ENCODE results near the gene PTGER1. TPM values are rescaled to one million over a fixed set of nuclear protein-coding genes. Genes with fewer than 3 reads are reported as not detected.
A peak's percentile ranks its signal among the peaks of the same experiment; 100 is the strongest.

Gene PTGER1
- total RNA-seq, 1 donor from 2014 or later = 0.34 TPM

DNA sequence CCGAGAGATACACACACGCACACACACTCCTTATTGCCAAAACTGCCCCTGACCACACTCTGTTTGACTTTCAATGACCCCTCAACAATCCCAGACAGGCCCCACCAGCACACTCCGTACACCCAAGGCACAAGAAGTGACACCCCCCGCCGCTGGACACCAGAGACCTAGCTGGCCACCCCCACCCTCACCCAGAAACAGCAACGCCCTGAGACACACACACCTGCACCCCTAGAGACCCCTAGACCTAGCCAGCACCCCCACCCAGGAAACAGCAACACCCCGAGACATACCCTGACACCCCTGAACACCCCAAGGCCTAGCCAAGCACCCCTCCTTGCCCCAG lies 1.1 kb upstream of the PTGER1 start:
- DNase-seq (ENCODE audit: low spot score, unreplicated experiment) = no peak
- TF ChIP-seq CTCF (IDR thresholded peaks at IDR 0.05; ENCODE audit: unreplicated experiment) = no peak
- Mint-ChIP-seq H3K9me3 (ENCODE audit: low read depth) (no peaks in the 10 kb centered on the region), H3K4me3 (ENCODE audit: low read depth) (no peak overlapping the region), H3K4me1 (ENCODE audit: low read depth) (peaks cover 3% of the 10 kb centered on the region), H3K27me3 (no peaks in the 10 kb centered on the region), H3K27ac (no peak overlapping the region), H3K36me3 (ENCODE audit: insufficient read depth) (peaks cover 5% of the 10 kb centered on the region)

- DNase-seq (ENCODE audit: low spot score, unreplicated experiment) = no peak
- Mint-ChIP-seq H3K4me3 (ENCODE audit: low read depth) (no peak overlapping the region), H3K4me1 (ENCODE audit: low read depth) (peaks cover 3% of the 10 kb centered on the region), H3K36me3 (ENCODE audit: insufficient read depth) (peaks cover 5% of the 10 kb centered on the region), H3K27me3 (no peaks in the 10 kb centered on the region), H3K9me3 (ENCODE audit: low read depth) (no peaks in the 10 kb centered on the region), H3K27ac (no peak overlapping the region)
- TF ChIP-seq CTCF (IDR thresholded peaks at IDR 0.05; ENCODE audit: unreplicated experiment) = no peak
These were observed 327 bp downstream of the PTGER1 start for GRCh38 chr19:14474827-14475226.

GRCh38 chr19:14473978-14474578 lies 1.1 kb downstream of the PTGER1 start:
- H3K4me1 Mint-ChIP-seq (ENCODE audit: low read depth) = peaks cover 3% of the 10 kb centered on the region
- TF ChIP-seq CTCF (IDR thresholded peaks at IDR 0.05; ENCODE audit: unreplicated experiment) = no peak
- peaks cover 7% of the 10 kb centered on the region for H3K36me3 Mint-ChIP-seq (ENCODE audit: insufficient read depth)
- no peak overlapping the region for H3K4me3 Mint-ChIP-seq (ENCODE audit: low read depth)
- no peak for DNase-seq (ENCODE audit: low spot score, unreplicated experiment)
- H3K27ac Mint-ChIP-seq = no peak overlapping the region
- no peaks in the 10 kb centered on the region for H3K9me3 Mint-ChIP-seq (ENCODE audit: low read depth)
- no peaks in the 10 kb centered on the region for H3K27me3 Mint-ChIP-seq

GRCh38 chr19:14473073-14473977 lies 1.8 kb downstream of the PTGER1 start:
- H3K9me3 Mint-ChIP-seq (ENCODE audit: low read depth) = no peaks in the 10 kb centered on the region
- H3K27ac Mint-ChIP-seq = no peak overlapping the region
- peaks cover 9% of the 10 kb centered on the region for H3K36me3 Mint-ChIP-seq (ENCODE audit: insufficient read depth)
- no peak for TF ChIP-seq CTCF (IDR thresholded peaks at IDR 0.05; ENCODE audit: unreplicated experiment)
- H3K4me3 Mint-ChIP-seq (ENCODE audit: low read depth) = no peak overlapping the region
- DNase-seq (ENCODE audit: low spot score, unreplicated experiment) = no peak
- peaks cover 3% of the 10 kb centered on the region for H3K4me1 Mint-ChIP-seq (ENCODE audit: low read depth)
- no peaks in the 10 kb centered on the region for H3K27me3 Mint-ChIP-seq

DNA sequence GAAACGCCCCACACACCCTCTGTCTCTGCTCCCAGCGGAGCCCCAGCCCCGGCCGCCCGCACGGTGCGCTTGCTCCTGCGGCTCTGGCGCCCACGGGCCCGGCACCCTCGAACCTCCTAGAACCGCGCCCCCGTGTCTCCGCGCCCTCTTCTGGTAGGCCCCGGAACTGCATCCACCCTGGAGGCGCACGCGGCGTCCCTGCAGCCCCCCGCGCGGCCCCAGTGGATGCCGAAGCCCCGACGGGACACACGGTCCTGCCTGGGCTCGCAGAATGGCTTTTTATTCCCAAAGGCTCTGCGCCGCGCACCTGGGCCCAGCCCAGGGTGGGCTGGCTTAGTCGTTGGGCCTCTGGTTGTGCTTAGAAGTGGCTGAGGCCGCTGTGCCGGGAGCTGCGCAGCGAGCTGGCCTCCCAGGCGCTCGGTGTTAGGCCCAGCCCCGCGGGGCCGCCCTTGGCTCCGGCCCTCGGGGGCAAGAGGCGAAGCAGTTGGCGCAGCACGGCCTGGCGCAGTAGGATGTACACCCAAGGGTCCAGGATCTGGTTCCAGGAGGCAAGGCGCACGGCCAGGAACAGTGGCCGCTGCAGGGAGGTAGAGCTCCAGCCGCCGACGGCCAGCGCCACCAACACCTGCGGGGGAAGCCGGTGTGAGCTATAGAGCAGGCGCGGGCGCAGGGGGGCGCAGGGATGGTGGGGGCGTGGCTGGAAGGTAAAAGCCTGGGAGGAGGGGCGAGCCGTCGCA lies 2.8 kb downstream of the PTGER1 start:
- TF ChIP-seq CTCF (IDR thresholded peaks at IDR 0.05; ENCODE audit: unreplicated experiment) = peak; percentile 97
- Mint-ChIP-seq H3K27me3 (no peaks in the 10 kb centered on the region), H3K36me3 (ENCODE audit: insufficient read depth) (peaks cover 10% of the 10 kb centered on the region), H3K9me3 (ENCODE audit: low read depth) (no peaks in the 10 kb centered on the region), H3K4me3 (ENCODE audit: low read depth) (peak overlapping the region; percentile 47), H3K27ac (no peak overlapping the region), H3K4me1 (ENCODE audit: low read depth) (peaks cover 3% of the 10 kb centered on the region)
- DNase-seq (ENCODE audit: low spot score, unreplicated experiment) = peak; percentile 88
